ENCODE measurements around the gene ST6GALNAC5.
"Not testable (repeated sequence)": the region's sequence is repeated elsewhere in the genome, so short reads cannot be mapped to it uniquely, and the experiment has no call there.

Gene ST6GALNAC5

GRCh38 chr1:76955652-76956051, 88.4 kb downstream of the ST6GALNAC5 start:
- no peak for DNase-seq
- Mint-ChIP-seq H3K4me3 (no peak overlapping the region), H3K36me3 (ENCODE audit: low read depth) (peaks cover under 1% of the 10 kb centered on the region), H3K4me1 (peaks cover 19% of the 10 kb centered on the region), H3K9me3 (no peaks in the 10 kb centered on the region), H3K27me3 (ENCODE audit: low read depth, poor library complexity) (peaks cover under 1% of the 10 kb centered on the region), H3K27ac (peak overlapping the region; percentile 6)
- TF ChIP-seq CTCF (IDR thresholded peaks at IDR 0.05): no peak

GRCh38 chr1:76957961-76958360, 90.7 kb downstream of the ST6GALNAC5 start:
- H3K4me3 Mint-ChIP-seq: no peak overlapping the region
- peaks cover 5% of the 10 kb centered on the region for H3K27me3 Mint-ChIP-seq (ENCODE audit: low read depth, poor library complexity)
- no peak for TF ChIP-seq CTCF (IDR thresholded peaks at IDR 0.05)
- H3K9me3 Mint-ChIP-seq: no peaks in the 10 kb centered on the region
- H3K36me3 Mint-ChIP-seq (ENCODE audit: low read depth): peaks cover 4% of the 10 kb centered on the region
- DNase-seq: no peak
- H3K4me1 Mint-ChIP-seq: peaks cover 30% of the 10 kb centered on the region
- no peak overlapping the region for H3K27ac Mint-ChIP-seq

- no peak for DNase-seq
- Mint-ChIP-seq H3K27ac (peak overlapping the region; percentile 72), H3K4me3 (no peak overlapping the region), H3K9me3 (peaks cover 7% of the 10 kb centered on the region), H3K4me1 (peaks cover 30% of the 10 kb centered on the region), H3K36me3 (ENCODE audit: low read depth) (peaks cover 11% of the 10 kb centered on the region), H3K27me3 (ENCODE audit: low read depth, poor library complexity) (peaks cover 5% of the 10 kb centered on the region)
- no peak for TF ChIP-seq CTCF (IDR thresholded peaks at IDR 0.05)
These were observed 91.5 kb downstream of the ST6GALNAC5 start for GRCh38 chr1:76958828-76959227.

- no peak for TF ChIP-seq CTCF (IDR thresholded peaks at IDR 0.05)
- Mint-ChIP-seq H3K4me1 (peaks cover 30% of the 10 kb centered on the region), H3K27me3 (ENCODE audit: low read depth, poor library complexity) (peaks cover 5% of the 10 kb centered on the region), H3K27ac (no peak overlapping the region), H3K36me3 (ENCODE audit: low read depth) (peaks cover 13% of the 10 kb centered on the region), H3K9me3 (peaks cover 12% of the 10 kb centered on the region), H3K4me3 (no peak overlapping the region)
- DNase-seq: no peak
These were observed 92.3 kb downstream of the ST6GALNAC5 start for GRCh38 chr1:76959556-76959955.

- peak overlapping the region; percentile 76 for H3K27ac Mint-ChIP-seq
- H3K27me3 Mint-ChIP-seq (ENCODE audit: low read depth, poor library complexity): peaks cover 5% of the 10 kb centered on the region
- peaks cover 18% of the 10 kb centered on the region for H3K36me3 Mint-ChIP-seq (ENCODE audit: low read depth)
- H3K4me1 Mint-ChIP-seq: peaks cover 30% of the 10 kb centered on the region
- H3K9me3 Mint-ChIP-seq: peaks cover 27% of the 10 kb centered on the region
- no peak overlapping the region for H3K4me3 Mint-ChIP-seq
- DNase-seq: no peak
- TF ChIP-seq CTCF (IDR thresholded peaks at IDR 0.05): no peak
These were observed 94.0 kb downstream of the ST6GALNAC5 start for GRCh38 chr1:76961181-76961819.

- Mint-ChIP-seq H3K4me1 (peaks cover 30% of the 10 kb centered on the region), H3K9me3 (peaks cover 29% of the 10 kb centered on the region), H3K36me3 (ENCODE audit: low read depth) (peaks cover 18% of the 10 kb centered on the region), H3K27ac (no peak overlapping the region), H3K4me3 (no peak overlapping the region), H3K27me3 (ENCODE audit: low read depth, poor library complexity) (peaks cover 5% of the 10 kb centered on the region)
- no peak for TF ChIP-seq CTCF (IDR thresholded peaks at IDR 0.05)
- DNase-seq: no peak
These were observed 94.5 kb downstream of the ST6GALNAC5 start for GRCh38 chr1:76961820-76962207.

- H3K27me3 Mint-ChIP-seq (ENCODE audit: low read depth, poor library complexity); H3K27ac Mint-ChIP-seq; H3K4me3 Mint-ChIP-seq; H3K4me1 Mint-ChIP-seq: not testable (repeated sequence)
- Mint-ChIP-seq H3K36me3 (ENCODE audit: low read depth) (peaks cover 38% of the 10 kb centered on the region), H3K9me3 (peaks cover 76% of the 10 kb centered on the region)
- DNase-seq: peak; percentile 6
These were observed 114.0 kb downstream of the ST6GALNAC5 start for GRCh38 chr1:76981267-76981666.
